Fibroblast of lung (primary cell): ENCODE results near the gene MYPOP. TPM values are rescaled to one million over a fixed set of nuclear protein-coding genes. Genes with fewer than 3 reads are reported as not detected.

Source experiments
- DNase-seq, 2 donors: peaks; one replicate each; pipeline versions ENCODE4 v3.0.0 to v3.0.0-alpha.2; 2010; ENCODE audit warnings: low read depth in 2 of 2
- H2AFZ ChIP-seq: 2 replicates; pipeline ENCODE4 v1.5.1; 2012; ENCODE audit warnings: low read length, control low read depth, inconsistent platforms
- H3K27ac ChIP-seq: 2 replicates; pipeline ENCODE4 v1.5.1; 2011; ENCODE audit warnings: low read length, control low read depth; ENCODE audit not compliant: insufficient read depth
- H3K27me3 ChIP-seq: 2 replicates; pipeline ENCODE4 v1.5.1; 2011; ENCODE audit warnings: mild to moderate bottlenecking, low read length; ENCODE audit not compliant: control insufficient read depth, insufficient read depth
- H3K36me3 ChIP-seq: 2 replicates; pipeline ENCODE4 v1.5.1; 2011; ENCODE audit warnings: low read length; ENCODE audit not compliant: control insufficient read depth, insufficient read depth
- H3K4me1 ChIP-seq: 2 replicates; pipeline ENCODE4 v1.5.1; 2011; ENCODE audit warnings: low read length; ENCODE audit not compliant: control insufficient read depth, insufficient read depth; ENCODE audit errors: extremely low read depth
- H3K4me2 ChIP-seq: 2 replicates; pipeline ENCODE4 v1.5.1; 2011; ENCODE audit warnings: low read length, control low read depth; ENCODE audit not compliant: insufficient read depth; ENCODE audit errors: extremely low read depth
- H3K4me3 ChIP-seq, 4 experiments: fragments of 200-600 bp in 1 of 4; sonication (generic) in 1 of 4; replicated peaks in 1 of 4; 2 replicates each; pipeline ENCODE4 v1.5.1; 2011 to 2016; ENCODE audit warnings: low read length in 4 of 4, low read depth in 3 of 4, mild to moderate bottlenecking in 3 of 4, control low read depth in 2 of 4, inconsistent platforms in 1 of 4, mixed read lengths in 1 of 4; ENCODE audit not compliant: insufficient read depth in 1 of 4; ENCODE audit errors: control extremely low read depth in 1 of 4
- H3K79me2 ChIP-seq: 2 replicates; pipeline ENCODE4 v1.5.1; 2012; ENCODE audit warnings: mild to moderate bottlenecking, low read length, inconsistent platforms; ENCODE audit not compliant: control insufficient read depth, insufficient read depth
- H3K9ac ChIP-seq: 2 replicates; pipeline ENCODE4 v1.5.1; 2011; ENCODE audit warnings: mild to moderate bottlenecking, low read length, control low read depth; ENCODE audit not compliant: insufficient read depth
- H3K9me3 ChIP-seq: 2 replicates; pipeline ENCODE4 v1.5.1; 2012; ENCODE audit warnings: low read depth, low read length; ENCODE audit not compliant: control insufficient read depth, insufficient read depth
- H4K20me1 ChIP-seq: 2 replicates; pipeline ENCODE4 v1.5.1; 2011; ENCODE audit warnings: low read length; ENCODE audit not compliant: control insufficient read depth, insufficient read depth; ENCODE audit errors: extremely low read depth
- CTCF ChIP-seq, 2 donors: IDR thresholded peaks in 1 of 2; conservative IDR thresholded peaks in 1 of 2; 1 replicate in 1 of 2; 2 replicates in 1 of 2; pipeline ENCODE4 v1.5.1; 2011 to 2012; ENCODE audit warnings: low read length in 2 of 2, control low read depth in 1 of 2, inconsistent platforms in 1 of 2, low read depth in 1 of 2, mild to moderate bottlenecking in 1 of 2
- EZH2 ChIP-seq: IDR thresholded peaks from 2 replicates; pipeline ENCODE4 v1.5.1; 2012; ENCODE audit warnings: low read length, control low read depth, mild to moderate bottlenecking; ENCODE audit errors: missing control alignments
- polyA plus RNA-seq, 2 donors: library from polyadenylated mRNA; depleted of rRNA in 1 of 2; stranded (reverse) in 1 of 2; unstranded in 1 of 2; fragments of >200 nt; gene quantifications; 2 replicates each; pipeline ENCODE4 v1.2.1, GENCODE V29; 2011 to 2012; ENCODE audit warnings: missing spikeins in 1 of 2
- total RNA-seq: library from RNA; depleted of rRNA; stranded (reverse); fragments of >200 nt; gene quantifications from 2 replicates; pipeline ENCODE4 v1.2.1, GENCODE V29; 2014

MYPOP gene
- total and polyA plus RNA-seq, 2 donors (not counting 1 experiment from before 2014, with no cell fraction given), result 0.81 to 1.3 TPM

DNA sequence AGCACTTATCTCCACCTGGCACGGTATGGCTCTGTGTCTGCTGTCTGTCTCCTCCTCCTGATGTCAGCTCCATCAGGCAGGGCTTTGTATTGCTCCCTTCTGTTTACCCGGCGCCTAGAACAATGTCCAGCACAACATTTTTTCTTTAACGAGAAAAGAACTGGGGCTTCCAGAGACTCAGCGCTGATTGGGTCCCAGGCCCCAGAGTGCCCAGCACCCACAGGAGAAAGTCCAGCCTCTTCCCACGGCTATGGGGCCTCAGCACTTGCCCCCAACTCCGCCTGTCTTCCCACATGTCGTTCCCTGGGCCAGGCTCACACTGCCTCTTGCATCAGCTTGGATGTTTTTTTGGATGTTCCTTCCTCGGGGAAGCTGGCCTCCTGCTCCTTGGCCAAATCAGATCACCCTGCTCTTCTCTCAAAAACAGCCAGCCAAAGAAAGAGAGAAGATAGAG, 6.9 kb downstream of the MYPOP start:
- no peaks in the 10 kb centered on the region for H3K4me1 ChIP-seq
- H3K4me3 ChIP-seq, result no peak overlapping the region
- TF ChIP-seq CTCF (conservative IDR thresholded peaks at IDR 0.05 in 1 of 2, IDR thresholded peaks at IDR 0.05 in 1 of 2; ENCODE audit: low read depth in 1 of 2, low read length in 2 of 2) (no peak), EZH2 (no peak)
- no peak overlapping the region for H2AFZ ChIP-seq
- peaks cover 2% of the 10 kb centered on the region for H3K36me3 ChIP-seq
- H3K27me3 ChIP-seq, result no peaks in the 10 kb centered on the region
- H3K9ac ChIP-seq, result no peak overlapping the region
- no peak for DNase-seq
- H3K79me2 ChIP-seq, result no peaks in the 10 kb centered on the region
- H3K9me3 ChIP-seq, result no peaks in the 10 kb centered on the region
- no peak overlapping the region for H3K4me2 ChIP-seq
- H4K20me1 ChIP-seq, result no peaks in the 10 kb centered on the region
- no peak overlapping the region for H3K27ac ChIP-seq

DNA sequence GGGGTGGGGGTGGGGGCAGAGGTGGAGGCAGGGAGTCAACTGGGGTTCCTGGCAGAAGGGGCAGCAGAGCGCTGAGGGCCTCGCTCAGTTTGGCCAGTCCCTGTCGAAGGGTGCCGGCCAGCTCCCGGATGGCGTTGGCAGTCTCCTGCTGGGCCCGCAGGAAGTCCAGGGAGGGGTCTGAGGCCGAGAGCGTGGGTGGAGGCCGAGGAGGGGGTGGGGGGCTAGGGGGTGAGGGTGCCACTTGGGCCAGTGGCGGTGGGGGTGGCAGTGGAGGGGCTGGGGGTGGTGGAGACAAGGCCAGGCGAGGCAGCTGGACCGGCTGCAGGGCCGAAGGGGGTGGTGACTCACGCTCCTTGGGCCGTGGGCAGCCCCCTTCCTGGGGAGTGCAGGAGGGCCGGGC, 11.5 kb downstream of the MYPOP start:
- no peak overlapping the region for H3K27ac ChIP-seq
- TF ChIP-seq EZH2, result no peak
- no peak for TF ChIP-seq CTCF (conservative IDR thresholded peaks at IDR 0.05 in 1 of 2, IDR thresholded peaks at IDR 0.05 in 1 of 2; ENCODE audit: low read depth in 1 of 2, low read length in 2 of 2)
- no peaks in the 10 kb centered on the region for H3K9me3 ChIP-seq
- H3K27me3 ChIP-seq, result no peaks in the 10 kb centered on the region
- no peaks in the 10 kb centered on the region for H4K20me1 ChIP-seq
- H2AFZ ChIP-seq, result no peak overlapping the region
- H3K36me3 ChIP-seq, result no peaks in the 10 kb centered on the region
- no peak for DNase-seq
- H3K4me1 ChIP-seq, result peaks cover 2% of the 10 kb centered on the region
- no peak overlapping the region for H3K9ac ChIP-seq
- H3K79me2 ChIP-seq, result no peaks in the 10 kb centered on the region
- no peak overlapping the region for H3K4me3 ChIP-seq
- no peak overlapping the region for H3K4me2 ChIP-seq

GRCh38 chr19:45889210-45889885, 13.1 kb downstream of the MYPOP start:
- no peak overlapping the region for H3K9ac ChIP-seq
- H3K4me2 ChIP-seq, result no peak overlapping the region
- peaks cover 2% of the 10 kb centered on the region for H3K36me3 ChIP-seq
- peaks cover 2% of the 10 kb centered on the region for H3K4me1 ChIP-seq
- no peaks in the 10 kb centered on the region for H4K20me1 ChIP-seq
- no peak overlapping the region for H3K27ac ChIP-seq
- DNase-seq, result no peak
- H3K27me3 ChIP-seq, result no peaks in the 10 kb centered on the region
- TF ChIP-seq CTCF (conservative IDR thresholded peaks at IDR 0.05 in 1 of 2, IDR thresholded peaks at IDR 0.05 in 1 of 2; ENCODE audit: low read depth in 1 of 2, low read length in 2 of 2), result no peak
- TF ChIP-seq EZH2, result no peak
- H3K79me2 ChIP-seq, result peaks cover 7% of the 10 kb centered on the region
- H2AFZ ChIP-seq, result no peak overlapping the region
- no peaks in the 10 kb centered on the region for H3K9me3 ChIP-seq
- H3K4me3 ChIP-seq, result no peak overlapping the region
